Caco-2 (cell line): ENCODE data around the gene COA7. TPM values are rescaled to one million over a fixed set of nuclear protein-coding genes. Genes with fewer than 3 reads are reported as not detected.
"Not testable (repeated sequence)": the region's sequence is repeated elsewhere in the genome, so short reads cannot be mapped to it uniquely, and the experiment has no call there.

Experiments used
- BruUV-seq: library from RNA; stranded (reverse); fragments of 400-500 nt; replicated peaks from 2 replicates; lab custom pipeline; 2021; lab: Mats Ljungman, UMichigan
- CTCF ChIA-PET: fragments of 300-600 bp; sonication (Branson Sonifier 250); formaldehyde crosslinking; loops from one replicate; lab custom pipeline; 2022; ENCODE audit warnings: antibody characterized with exemption; lab: Charles Lee
- POLR2A ChIA-PET: fragments of 300-600 bp; sonication (Branson Sonifier 250); formaldehyde crosslinking; loops from one replicate; lab custom pipeline; 2022; ENCODE audit warnings: antibody characterized with exemption; lab: Charles Lee
- DNase-seq, 2 experiments: peaks; one replicate each; pipeline versions ENCODE4 v3.0.0 to v3.0.0-alpha.2; 2020 to 2022
- H3K27me3 ChIP-seq: replicated peaks from 2 replicates; pipeline ENCODE4 v1.6.0; 2011; ENCODE audit warnings: low read length; ENCODE audit not compliant: control insufficient read depth, insufficient read depth
- H3K36me3 ChIP-seq: 2 replicates; pipeline ENCODE4 v1.5.1; 2011; ENCODE audit warnings: low read length; ENCODE audit not compliant: control insufficient read depth, insufficient read depth
- H3K4me1 ChIP-seq: fragments of 250-450 bp; sonication (Bioruptor Pico); 2 replicates; pipeline ENCODE4 v1.5.1; 2020; ENCODE audit warnings: mild to moderate bottlenecking
- H3K4me3 ChIP-seq: 2 replicates; pipeline ENCODE4 v1.5.1; 2011; ENCODE audit warnings: low read depth, mild to moderate bottlenecking, control low read depth, low read length
- H3K9me3 ChIP-seq: fragments of 250-450 bp; sonication (Bioruptor Pico); 2 replicates; pipeline ENCODE4 v1.5.1; 2020; ENCODE audit warnings: mild to moderate bottlenecking, moderate library complexity
- H3K27ac Mint-ChIP-seq: one replicate; pipeline ENCODE4 v1.8.0; 2022; ENCODE audit warnings: mixed read lengths; ENCODE audit not compliant: unreplicated experiment
- H3K27me3 Mint-ChIP-seq: one replicate; pipeline ENCODE4 v1.8.0; 2022; ENCODE audit warnings: mixed read lengths; ENCODE audit not compliant: insufficient read depth, unreplicated experiment
- H3K36me3 Mint-ChIP-seq: one replicate; pipeline ENCODE4 v1.8.0; 2022; ENCODE audit warnings: mild to moderate bottlenecking, mixed read lengths; ENCODE audit not compliant: insufficient read depth, unreplicated experiment
- H3K4me1 Mint-ChIP-seq: one replicate; pipeline ENCODE4 v1.8.0; 2022; ENCODE audit warnings: low read depth, mixed read lengths; ENCODE audit not compliant: unreplicated experiment
- H3K4me3 Mint-ChIP-seq: one replicate; pipeline ENCODE4 v1.8.0; 2022; ENCODE audit warnings: mild to moderate bottlenecking, moderate library complexity, mixed read lengths; ENCODE audit not compliant: unreplicated experiment
- H3K9me3 Mint-ChIP-seq: one replicate; pipeline ENCODE4 v1.8.0; 2022; ENCODE audit warnings: mixed read lengths; ENCODE audit not compliant: unreplicated experiment
- CTCF ChIP-seq, 2 experiments: fragments of 200-600 bp in 1 of 2; IDR thresholded peaks; 1 replicate in 1 of 2; 2 replicates in 1 of 2; pipeline versions ENCODE4 v1.5.1 to v1.8.0; 2011 to 2022; ENCODE audit warnings: antibody characterized with exemption in 1 of 2, control low read depth in 1 of 2, inconsistent platforms in 1 of 2, low read depth in 1 of 2, low read length in 1 of 2, mild to moderate bottlenecking in 1 of 2, moderate library complexity in 1 of 2; ENCODE audit not compliant: insufficient read depth in 1 of 2, severe bottlenecking in 1 of 2, unreplicated experiment in 1 of 2
- intact Hi-C: fragments of 100-400 bp; cut with micrococcal nuclease; formaldehyde crosslinking; loops from one replicate; pipeline ENCODE4 v1.10.0; 2022; ENCODE audit not compliant: unreplicated experiment
- total RNA-seq: library from RNA; stranded (reverse); gene quantifications from 2 replicates; pipeline ENCODE4 v1.2.3, GENCODE V29; 2022

Gene COA7
- total RNA-seq, 1 experiment from 2014 or later, result 40.2 TPM

DNA sequence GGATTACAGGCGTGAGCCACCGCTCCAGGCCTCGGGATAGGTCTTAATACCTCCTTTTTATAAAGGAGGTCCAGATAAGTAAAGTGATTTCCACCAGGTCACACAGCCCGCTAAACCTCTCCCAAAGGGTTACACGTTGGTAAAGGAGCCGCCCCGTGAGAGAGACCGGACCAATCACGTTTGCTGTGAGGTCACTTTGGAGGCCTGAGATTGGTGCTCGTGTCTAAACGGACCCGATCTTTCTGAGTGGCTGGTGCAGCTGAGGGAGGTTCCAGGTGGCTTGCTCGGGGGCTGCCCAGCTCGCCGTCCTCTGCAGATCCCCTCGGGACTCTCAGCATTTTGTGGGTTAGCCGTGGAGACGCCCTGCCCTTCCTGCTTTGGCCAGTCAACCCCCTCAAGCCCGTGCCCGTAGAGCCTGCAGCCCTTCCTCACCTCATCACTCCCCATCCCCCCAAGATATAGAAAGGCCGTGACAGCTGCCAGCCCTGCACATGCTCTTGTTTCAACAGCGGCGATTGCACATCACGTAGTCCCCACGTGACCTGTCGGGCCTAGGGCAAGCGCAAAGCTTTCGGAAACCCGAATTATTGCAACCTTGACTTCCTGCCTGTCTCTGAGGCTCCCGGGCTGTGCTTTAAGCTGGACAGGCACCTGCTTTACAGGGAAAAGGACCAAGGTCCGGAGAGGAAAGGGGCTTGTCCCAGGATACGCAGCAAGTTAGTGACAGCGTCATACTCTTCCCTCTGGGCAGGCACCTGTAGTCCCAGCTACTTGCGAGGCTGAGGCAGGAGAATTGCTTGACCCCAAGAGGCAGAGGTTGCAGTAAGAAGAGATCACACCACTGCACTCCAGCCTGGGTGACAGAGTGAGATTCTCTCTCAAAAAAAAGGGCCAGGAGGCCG lies 5.0 kb upstream of the COA7 start:
- POLR2A ChIA-PET, result no interaction called here
- intact Hi-C loops, result loop anchor here (5.0 kb wide), 1 partner anchor 124 kb away; no protein-coding TSS in a partner anchor

DNA sequence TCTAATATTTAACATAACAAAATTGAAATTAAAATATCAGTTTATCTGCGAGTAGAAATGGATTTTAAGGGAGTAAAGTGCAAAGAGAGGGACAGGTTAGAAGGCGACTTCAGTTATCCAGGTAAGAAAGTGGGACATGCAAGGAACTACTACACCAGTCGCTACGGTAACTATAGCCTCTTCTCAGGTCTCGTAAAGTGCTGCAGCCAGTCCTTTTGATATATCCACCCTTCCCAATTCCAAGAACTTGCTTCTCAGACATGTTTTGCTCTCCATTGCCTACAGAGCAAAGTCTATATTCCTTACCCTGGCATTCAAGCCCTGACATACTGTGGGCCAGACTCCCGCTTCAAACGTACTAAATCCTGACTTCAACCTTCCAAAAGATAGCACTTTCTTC lies 2.5 kb downstream of the COA7 start:
- Mint-ChIP-seq H3K36me3 (peaks cover 65% of the 10 kb centered on the region), H3K27me3 (no peaks in the 10 kb centered on the region), H3K9me3 (no peaks in the 10 kb centered on the region), H3K4me1 (peaks cover 14% of the 10 kb centered on the region), H3K27ac (peak overlapping the region; percentile 45), H3K4me3 (no peak overlapping the region)
- BruUV-seq, result TSS peak; percentile 20
- intact Hi-C loops, result no loop called here
- Histone ChIP-seq H3K36me3 (peaks cover 2% of the 10 kb centered on the region), H3K4me1 (0 out of 2 replicates have a peak, but pooled peaks cover 9% of the 10 kb centered on the region), H3K9me3 (no peaks in the 10 kb centered on the region), H3K4me3 (no peak overlapping the region), H3K27me3 (no peaks in the 10 kb centered on the region)
- TF ChIP-seq CTCF (IDR thresholded peaks at IDR 0.05; ENCODE audit: insufficient read depth in 1 of 2, low read depth in 1 of 2, low read length in 1 of 2, severe bottlenecking in 1 of 2, unreplicated experiment in 1 of 2), result no peak
- CTCF ChIA-PET, result no interaction called here
- DNase-seq, result no peak
- POLR2A ChIA-PET, result no interaction called here

More for the DNA sequence above, 5.0 kb upstream of the COA7 start:
- TSS peak; percentile 34 for BruUV-seq
- Histone ChIP-seq H3K27me3 (no peaks in the 10 kb centered on the region), H3K36me3 (no peaks in the 10 kb centered on the region), H3K4me3 (peak overlapping the region; percentile 41), H3K4me1 (peaks cover 30% of the 10 kb centered on the region), H3K9me3 (no peaks in the 10 kb centered on the region)
- H3K36me3 Mint-ChIP-seq, result peaks cover 52% of the 10 kb centered on the region
- peak; percentile 81 to 88 for DNase-seq
- CTCF ChIA-PET, result no interaction called here
- peak overlapping the region; percentile 80 for H3K4me3 Mint-ChIP-seq
- no peaks in the 10 kb centered on the region for H3K27me3 Mint-ChIP-seq
- H3K4me1 Mint-ChIP-seq, result peaks cover 21% of the 10 kb centered on the region
- H3K9me3 Mint-ChIP-seq, result no peaks in the 10 kb centered on the region
- H3K27ac Mint-ChIP-seq, result peak overlapping the region; percentile 86
- no peak for TF ChIP-seq CTCF (IDR thresholded peaks at IDR 0.05; ENCODE audit: insufficient read depth in 1 of 2, low read depth in 1 of 2, low read length in 1 of 2, severe bottlenecking in 1 of 2, unreplicated experiment in 1 of 2)

GRCh38 chr1:52693843-52694242 lies 4.3 kb downstream of the COA7 start:
- ChIA-PET CTCF (no interaction called here), POLR2A (no interaction called here)
- TF ChIP-seq CTCF (IDR thresholded peaks at IDR 0.05; ENCODE audit: insufficient read depth in 1 of 2, low read depth in 1 of 2, low read length in 1 of 2, severe bottlenecking in 1 of 2, unreplicated experiment in 1 of 2), result no peak
- no peak overlapping the region for H3K27ac Mint-ChIP-seq
- intact Hi-C loops, result no loop called here
- H3K4me1 Mint-ChIP-seq, result peaks cover 8% of the 10 kb centered on the region
- H3K27me3 Mint-ChIP-seq, result no peaks in the 10 kb centered on the region
- no peak for DNase-seq
- no peaks in the 10 kb centered on the region for H3K9me3 ChIP-seq
- H3K9me3 Mint-ChIP-seq, result no peaks in the 10 kb centered on the region
- peaks cover 2% of the 10 kb centered on the region for H3K36me3 ChIP-seq
- no peak overlapping the region for H3K4me3 ChIP-seq
- H3K36me3 Mint-ChIP-seq, result peaks cover 75% of the 10 kb centered on the region
- H3K4me1 ChIP-seq, result 0 out of 2 replicates have a peak, but pooled peaks cover 3% of the 10 kb centered on the region
- H3K27me3 ChIP-seq, result no peaks in the 10 kb centered on the region
- H3K4me3 Mint-ChIP-seq, result no peak overlapping the region
- no TSS peak for BruUV-seq

GRCh38 chr1:52693351-52693750 lies 4.8 kb downstream of the COA7 start:
- BruUV-seq, CTCF ChIA-PET, H3K27me3 ChIP-seq, H3K36me3 ChIP-seq, H3K27ac Mint-ChIP-seq, H3K4me3 Mint-ChIP-seq, H3K4me3 ChIP-seq, H3K4me1 Mint-ChIP-seq, H3K27me3 Mint-ChIP-seq, H3K9me3 ChIP-seq, H3K4me1 ChIP-seq, H3K9me3 Mint-ChIP-seq, intact Hi-C loops, DNase-seq, POLR2A ChIA-PET: not testable (repeated sequence)
- peaks cover 73% of the 10 kb centered on the region for H3K36me3 Mint-ChIP-seq
